Kidney capillary endothelial cell (primary cell): ENCODE data around the gene CPNE4.
"Not testable (repeated sequence)": the region's sequence is repeated elsewhere in the genome, so short reads cannot be mapped to it uniquely, and the experiment has no call there.

Experiments used
- DNase-seq: peaks from one replicate; pipeline ENCODE4 v3.0.0-alpha.2; 2018; ENCODE audit warnings: low spot score

Gene CPNE4

DNA sequence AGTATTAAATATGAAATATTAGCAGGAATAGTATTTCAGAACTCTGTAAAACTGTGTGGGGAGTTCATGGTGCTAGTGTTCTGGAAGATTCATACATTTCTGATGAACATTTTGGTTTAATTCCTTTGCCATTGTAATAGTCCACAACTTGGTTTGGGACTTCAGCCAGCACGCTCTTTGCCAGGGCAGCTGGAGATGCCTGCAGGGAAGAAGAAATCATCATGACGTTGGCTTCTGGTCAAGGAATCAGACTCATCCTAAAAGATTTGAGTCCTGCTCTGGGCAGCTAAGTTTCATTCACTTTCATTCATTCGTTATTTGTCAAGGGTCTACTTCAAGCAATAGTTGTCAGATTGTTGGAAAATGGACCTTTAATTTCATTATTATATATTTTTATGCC is 499.7 kb downstream of the CPNE4 start:
- DNase-seq: no peak

- DNase-seq: no peak
Observed at GRCh38 chr3:131532645-131533044, 502.2 kb downstream of the CPNE4 start.

GRCh38 chr3:131530843-131531242 is 504.0 kb downstream of the CPNE4 start:
- no peak for DNase-seq

- no peak for DNase-seq
Observed at GRCh38 chr3:131530388-131530787, 504.4 kb downstream of the CPNE4 start.

GRCh38 chr3:131526801-131527347 is 507.9 kb downstream of the CPNE4 start:
- DNase-seq: no peak

DNA sequence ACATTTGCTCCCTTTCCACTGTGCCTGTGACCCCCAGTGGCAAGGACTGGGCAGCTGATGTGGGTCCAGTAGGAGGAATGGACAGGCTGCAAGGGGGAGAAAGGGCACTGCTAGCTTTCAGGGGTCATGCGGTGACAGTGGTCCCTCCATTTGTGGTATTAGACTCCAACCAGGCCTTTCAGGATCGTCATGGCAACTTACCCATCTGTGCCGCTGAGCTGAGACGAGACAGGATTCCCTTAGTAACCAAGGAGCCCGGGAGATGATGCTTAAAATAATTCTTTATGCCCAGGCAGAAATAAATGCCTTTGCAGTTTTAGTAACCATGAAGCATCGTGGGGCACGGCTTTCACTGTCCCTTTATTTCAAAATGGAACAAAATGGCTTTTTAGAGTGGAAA is 516.1 kb downstream of the CPNE4 start:
- no peak for DNase-seq

DNA sequence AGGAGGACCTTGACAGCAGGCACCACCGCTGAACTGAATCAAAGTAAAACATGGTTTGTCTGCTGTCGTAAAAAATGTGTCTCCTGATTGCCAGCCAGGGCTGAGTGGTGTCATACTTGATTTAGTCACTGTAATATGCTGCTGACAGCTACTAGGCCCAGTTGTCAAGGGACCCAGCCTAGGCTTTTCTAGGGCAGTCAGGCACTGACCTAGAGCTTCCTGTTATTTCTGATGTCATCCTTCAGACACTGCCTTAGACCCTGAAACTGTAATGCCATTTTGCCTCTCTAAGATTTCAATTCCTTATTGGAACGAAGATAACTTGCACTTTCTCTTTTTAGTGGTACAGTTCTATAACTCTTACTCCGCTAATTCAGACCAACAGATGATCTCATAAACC is 529.4 kb downstream of the CPNE4 start:
- DNase-seq: no peak

DNA sequence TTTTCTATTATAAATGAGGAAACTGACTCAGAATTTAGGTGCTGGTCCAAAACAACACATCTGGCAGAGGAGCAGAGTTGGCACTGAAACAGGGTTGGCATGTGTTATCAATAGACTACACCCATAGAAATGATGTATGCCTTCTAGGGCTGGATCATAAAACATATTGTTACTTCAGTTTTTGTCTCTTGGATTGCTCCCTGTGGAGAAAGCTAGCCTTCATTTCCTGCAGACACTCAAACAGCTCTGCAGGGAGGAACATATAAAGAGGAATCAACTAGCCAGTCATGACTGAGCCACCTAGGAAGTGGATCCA is 531.5 kb downstream of the CPNE4 start:
- no peak for DNase-seq

DNA sequence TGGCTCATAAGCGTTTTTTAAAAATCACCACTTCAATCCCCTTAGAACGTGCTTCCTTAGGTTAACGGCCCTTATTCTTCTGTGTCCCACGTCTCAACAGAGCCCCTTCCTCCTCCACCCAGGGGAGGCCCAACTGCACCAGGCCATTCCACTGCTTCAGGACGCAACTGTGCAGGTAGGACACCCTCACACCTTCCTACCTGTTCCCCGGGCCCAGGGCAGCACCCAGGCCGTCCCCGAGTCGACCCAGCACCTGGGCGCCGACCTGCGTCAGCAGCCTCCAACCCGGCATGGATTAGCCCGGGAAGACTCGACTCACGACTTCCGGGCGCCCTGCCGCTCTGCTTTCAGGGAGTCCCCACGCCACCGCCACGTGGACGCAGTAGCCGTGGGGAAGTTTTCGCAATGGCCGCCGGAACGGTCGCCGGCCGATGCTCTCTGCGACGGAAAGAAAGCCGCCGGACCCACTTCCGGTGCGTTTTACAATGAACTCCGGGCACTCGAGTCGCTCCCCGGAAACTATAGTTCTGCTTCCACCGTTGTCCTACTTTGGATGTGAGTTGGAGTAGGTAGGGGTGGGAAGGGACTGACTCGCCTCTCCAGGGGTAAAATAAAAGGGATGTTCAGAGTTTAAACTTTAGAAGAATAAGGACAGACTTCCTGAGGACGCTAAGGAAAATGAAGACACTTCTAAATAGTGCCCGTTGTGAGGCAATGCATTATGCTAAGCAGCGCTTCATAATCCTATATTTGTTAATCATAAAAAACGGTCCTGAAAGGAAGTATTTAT is 532.1 kb downstream of the CPNE4 start, which contains the start of gene MRPL3:
TSS of gene MRPL3 (minus strand) at position 442 of the 790 bp plus-strand sequence. CDS start at position 292, 150 bp downstream.
- DNase-seq: peak; percentile 84

DNA sequence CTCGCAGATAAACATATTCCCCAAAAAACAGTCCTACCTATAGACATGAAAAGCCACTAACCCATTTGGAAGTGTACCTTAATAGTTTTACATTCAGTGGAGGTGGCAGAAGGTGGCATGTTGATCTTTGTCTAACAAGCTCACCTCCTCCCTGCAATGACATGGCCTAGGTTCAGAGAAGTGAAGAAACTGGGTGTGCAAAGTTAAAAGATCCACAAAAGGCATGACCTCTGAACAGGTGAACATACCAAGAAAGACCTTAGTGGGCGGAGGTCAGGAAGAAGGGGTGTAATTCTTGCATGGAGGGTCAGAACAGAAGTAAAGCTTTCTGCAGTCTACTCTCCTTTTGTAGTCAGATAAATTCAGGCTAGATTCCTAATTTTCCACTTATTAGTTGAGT is 532.9 kb downstream of the CPNE4 start:
- no peak for DNase-seq

DNA sequence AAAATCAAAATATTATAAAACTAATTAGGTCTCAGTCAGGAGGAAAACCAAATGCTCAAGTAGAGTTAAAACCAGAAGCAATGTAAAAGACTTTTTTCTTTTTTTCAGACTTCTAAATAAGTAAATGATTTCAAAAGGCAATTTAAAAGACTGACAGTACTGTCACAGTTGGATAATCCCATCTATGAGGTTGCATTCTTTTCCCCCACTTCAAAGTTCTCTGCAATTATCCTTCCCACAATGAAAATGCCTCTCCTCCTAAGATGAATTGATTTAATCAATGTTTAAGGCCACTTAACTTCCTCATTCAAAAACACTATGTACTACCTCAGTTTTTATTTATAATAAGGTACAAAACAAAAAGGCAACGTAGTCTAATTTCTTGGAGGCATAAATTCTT is 540.1 kb downstream of the CPNE4 start:
- DNase-seq: no peak

GRCh38 chr3:131491775-131492174 is 543.0 kb downstream of the CPNE4 start:
- DNase-seq: no peak

- no peak for DNase-seq
Observed at GRCh38 chr3:131491084-131491483, 543.7 kb downstream of the CPNE4 start.

DNA sequence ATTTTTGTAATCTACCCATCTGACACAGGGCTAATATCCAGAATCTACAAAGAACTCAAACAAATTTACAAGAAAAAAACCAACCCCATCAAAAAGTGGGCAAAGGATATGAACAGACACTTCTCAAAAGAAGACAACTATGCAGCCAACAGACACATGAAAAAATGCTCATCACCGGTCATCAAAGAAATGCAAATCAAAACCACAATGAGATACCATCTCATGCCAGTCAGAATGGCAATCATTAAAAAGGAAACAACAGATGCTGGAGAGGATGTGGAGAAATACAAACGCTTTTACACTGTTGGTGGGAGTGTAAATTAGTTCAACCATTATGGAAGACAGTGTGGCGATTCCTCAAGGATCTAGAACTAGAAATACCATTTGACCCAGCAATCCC is 548.3 kb downstream of the CPNE4 start:
- not testable (repeated sequence) for DNase-seq

DNA sequence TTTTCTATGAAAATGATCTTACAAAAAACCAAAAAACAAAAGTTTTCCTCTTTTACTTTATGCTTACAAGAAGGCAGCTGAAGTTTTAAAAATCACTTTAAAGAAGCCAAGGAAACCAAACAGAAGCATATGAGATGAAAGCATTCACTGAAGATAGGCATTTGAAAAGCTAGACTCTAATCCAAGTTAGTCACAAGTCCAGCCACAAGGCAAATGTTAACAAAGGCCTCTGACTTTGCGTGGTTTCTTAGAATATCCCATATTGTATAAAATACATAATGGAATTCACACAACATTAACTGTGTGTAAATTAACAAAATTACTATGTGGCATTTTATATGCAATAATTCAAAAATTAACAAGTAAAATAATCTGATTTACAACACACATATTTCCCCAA is 549.7 kb downstream of the CPNE4 start:
- DNase-seq: no peak

DNA sequence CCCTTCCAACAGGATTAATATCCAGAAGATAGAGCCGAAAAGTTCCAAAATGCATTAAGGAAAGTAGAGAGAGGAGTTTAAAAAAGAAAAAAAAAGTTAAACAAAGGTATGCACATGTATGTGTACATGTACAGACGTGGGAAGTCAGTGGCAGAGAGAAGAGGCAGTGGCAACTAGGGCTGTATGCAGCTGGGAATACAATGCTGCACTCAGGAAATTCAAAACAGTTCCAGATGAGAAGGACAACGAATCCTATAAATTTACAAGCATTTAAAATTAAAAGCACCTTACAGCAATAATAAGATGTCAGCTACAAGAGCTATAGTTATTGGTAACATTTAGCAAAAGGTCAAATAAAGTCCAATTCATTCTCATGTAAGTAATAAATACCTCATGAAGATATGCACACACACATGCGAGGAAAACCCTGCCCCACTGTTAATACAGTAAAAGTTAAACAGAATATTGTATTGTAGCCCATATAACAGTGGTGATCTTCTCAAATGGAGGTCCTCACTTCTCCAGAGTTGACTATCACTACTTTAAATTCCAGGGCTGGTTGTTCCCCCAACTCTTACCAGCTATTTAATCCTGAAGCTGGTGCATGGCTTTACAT is 550.2 kb downstream of the CPNE4 start:
- DNase-seq: no peak
